HepG2 (cell line): ENCODE data around the gene RASAL1. TPM values are rescaled to one million over a fixed set of nuclear protein-coding genes. Genes with fewer than 3 reads are reported as not detected.

ENCODE experiments used
- FOXP4 ChIP-seq: sonication (generic); formaldehyde crosslinking; IDR thresholded peaks from 2 replicates; pipeline ENCODE4 v1.4.0; 2020; ENCODE audit warnings: missing genetic modification reagents
- IKZF1 ChIP-seq: fragments of 450-650 bp; IDR thresholded peaks from 2 replicates; pipeline ENCODE4 v1.7.1; 2016
- MAZ ChIP-seq, 2 experiments: sonication (generic) in 1 of 2; formaldehyde crosslinking in 1 of 2; IDR thresholded peaks; 2 replicates each; pipeline versions ENCODE4 v1.5.0 to v1.6.1; 2012 to 2020; ENCODE audit warnings: low read depth in 2 of 2, mild to moderate bottlenecking in 2 of 2, borderline replicate concordance in 1 of 2, improper control_type of control experiment in 1 of 2, low read length in 1 of 2, missing genetic modification reagents in 1 of 2, moderate library complexity in 1 of 2
- PAWR ChIP-seq: sonication (generic); formaldehyde crosslinking; IDR thresholded peaks from 2 replicates; pipeline ENCODE4 v1.4.0; 2020; ENCODE audit warnings: missing genetic modification reagents, mild to moderate bottlenecking, borderline replicate concordance
- RFX3 ChIP-seq: IDR thresholded peaks from 2 replicates; pipeline ENCODE4 v1.6.1; 2016; ENCODE audit warnings: missing biosample characterization, missing genetic modification reagents
- ZBTB40 ChIP-seq, 2 experiments: fragments of 450-650 bp in 1 of 2; sonication (generic) in 1 of 2; formaldehyde crosslinking in 1 of 2; IDR thresholded peaks; 2 replicates each; pipeline versions ENCODE4 v1.6.1 to v1.8.0; 2016 to 2022; ENCODE audit warnings: antibody characterized with exemption in 1 of 2, mild to moderate bottlenecking in 1 of 2, missing genetic modification reagents in 1 of 2
- ZFP91 ChIP-seq: sonication (generic); formaldehyde crosslinking; IDR thresholded peaks from 2 replicates; pipeline ENCODE4 v1.9.0; 2022; ENCODE audit warnings: missing genetic modification reagents, mild to moderate bottlenecking, borderline replicate concordance
- ZNF124 ChIP-seq: sonication (generic); formaldehyde crosslinking; IDR thresholded peaks from 2 replicates; pipeline ENCODE4 v1.4.0; 2020; ENCODE audit warnings: missing genetic modification reagents
- ZNF333 ChIP-seq: sonication (generic); formaldehyde crosslinking; IDR thresholded peaks from 2 replicates; pipeline ENCODE4 v1.4.0; 2020; ENCODE audit warnings: mild to moderate bottlenecking, missing genetic modification reagents, borderline replicate concordance
- polyA plus RNA-seq, 8 experiments: library from polyadenylated mRNA; depleted of rRNA in 3 of 8; stranded (reverse) in 7 of 8; unstranded in 1 of 8; fragments of >200 nt; fragmentation: Illumina TruSeq in 4 of 8; extraction: Trizol in 4 of 8; gene quantifications; 2 replicates each; pipeline versions ENCODE4 v1.2.1 to v1.2.3, GENCODE V29; 2011 to 2016; ENCODE audit warnings: low read depth in 4 of 8, missing spikeins in 1 of 8, mixed read lengths in 1 of 8; ENCODE audit not compliant: insufficient read depth in 1 of 8
- total RNA-seq, 5 experiments: library from RNA; depleted of rRNA; stranded (reverse); fragments of >200 nt; fragmentation: Illumina TruSeq; extraction: Trizol; gene quantifications; 2 replicates each; pipeline ENCODE4 v1.2.3, GENCODE V29; 2016; ENCODE audit warnings: low read depth in 1 of 5

Gene RASAL1
- total and polyA plus RNA-seq, 2 of the 13 experiments (the other 11 are each of a cell fraction or from before 2014, with no cell fraction given): not detected

DNA sequence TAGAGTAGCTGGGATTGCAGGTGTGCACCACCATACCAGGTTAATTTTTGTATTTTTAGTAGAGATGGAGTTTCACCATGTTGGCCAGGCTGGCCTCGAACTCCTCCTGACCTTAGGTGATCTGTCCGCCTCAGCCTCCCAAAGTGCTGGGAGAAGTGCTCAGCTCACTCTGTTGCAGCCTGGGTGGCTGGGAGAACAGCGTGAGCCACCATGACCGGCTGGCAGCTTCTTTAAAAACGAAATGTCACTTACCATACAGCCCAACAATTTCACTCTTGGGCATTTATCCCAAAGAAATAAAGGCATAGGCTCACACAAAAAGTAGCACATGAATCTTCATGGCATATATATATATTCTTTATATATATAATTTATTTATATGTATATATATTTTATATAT lies 9.2 kb upstream of the RASAL1 start (continued):
- no peak for TF ChIP-seq ZBTB40 (IDR thresholded peaks at IDR 0.05)
- no peak for TF ChIP-seq ZBTB40 (CRISPR knock-in tag; IDR thresholded peaks at IDR 0.05)
- no peak for TF ChIP-seq RFX3 (CRISPR knock-in tag)
- no peak for TF ChIP-seq ZNF124
- no peak for TF ChIP-seq ZFP91 (CRISPR knock-in tag)
- no peak for TF ChIP-seq PAWR (CRISPR knock-in tag)
- TF ChIP-seq IKZF1: no peak
- no peak for TF ChIP-seq ZNF333 (CRISPR knock-in tag)
- TF ChIP-seq FOXP4 (CRISPR knock-in tag): no peak
- TF ChIP-seq MAZ (IDR thresholded peaks at IDR 0.05; ENCODE audit: borderline replicate concordance, low read depth, low read length): no peak
- TF ChIP-seq MAZ (CRISPR knock-in tag; IDR thresholded peaks at IDR 0.05; ENCODE audit: low read depth): no peak
